Neural crest cell (in vitro differentiated cells): ENCODE data around the gene PSMB10. TPM values are rescaled to one million over a fixed set of nuclear protein-coding genes. Genes with fewer than 3 reads are reported as not detected.
"Not testable (repeated sequence)": the region's sequence is repeated elsewhere in the genome, so short reads cannot be mapped to it uniquely, and the experiment has no call there.

Source experiments
- DNase-seq: peaks from one replicate; pipeline ENCODE4 v3.0.0; 2021; ENCODE audit warnings: low read depth, mixed read lengths, low spot score
- H3K27ac Mint-ChIP-seq: one replicate; pipeline ENCODE4 v1.8.0; 2021; ENCODE audit warnings: mild to moderate bottlenecking, mixed read lengths; ENCODE audit not compliant: unreplicated experiment
- H3K27me3 Mint-ChIP-seq: 2 replicates; pipeline ENCODE4 v1.8.0; 2021; ENCODE audit warnings: low read depth, mild to moderate bottlenecking, mixed read lengths
- H3K36me3 Mint-ChIP-seq: 2 replicates; pipeline ENCODE4 v1.8.0; 2021; ENCODE audit warnings: low read depth, mild to moderate bottlenecking, mixed read lengths
- H3K4me1 Mint-ChIP-seq: 2 replicates; pipeline ENCODE4 v1.8.0; 2021; ENCODE audit warnings: mixed read lengths
- H3K4me3 Mint-ChIP-seq: one replicate; pipeline ENCODE4 v1.8.0; 2021; ENCODE audit warnings: mild to moderate bottlenecking, mixed read lengths
- H3K9me3 Mint-ChIP-seq: 2 replicates; pipeline ENCODE4 v1.8.0; 2021; ENCODE audit warnings: mixed read lengths
- CTCF ChIP-seq: fragments of 200-600 bp; sonication (generic); conservative IDR thresholded peaks from 2 replicates; pipeline ENCODE4 v1.5.0; 2021; ENCODE audit warnings: antibody characterized with exemption, mild to moderate bottlenecking
- total RNA-seq: library from RNA; stranded (reverse); gene quantifications from 2 replicates; pipeline ENCODE4 v1.2.1, GENCODE V29; 2021

PSMB10 gene
- total RNA-seq, 1 donor from 2014 or later = 22.5 TPM

- no peak for TF ChIP-seq CTCF
- no peaks in the 10 kb centered on the region for H3K27me3 Mint-ChIP-seq
- H3K36me3 Mint-ChIP-seq = no peaks in the 10 kb centered on the region
- H3K4me3 Mint-ChIP-seq = no peak overlapping the region
- no peak for DNase-seq
- H3K27ac Mint-ChIP-seq = no peak overlapping the region
- H3K4me1 Mint-ChIP-seq = no peaks in the 10 kb centered on the region
- no peaks in the 10 kb centered on the region for H3K9me3 Mint-ChIP-seq
Observed at GRCh38 chr16:67917852-67918236, 18.8 kb downstream of the PSMB10 start.

- no peak for TF ChIP-seq CTCF
- Mint-ChIP-seq H3K4me3 (no peak overlapping the region), H3K4me1 (no peaks in the 10 kb centered on the region), H3K27me3 (no peaks in the 10 kb centered on the region), H3K36me3 (no peaks in the 10 kb centered on the region), H3K9me3 (no peaks in the 10 kb centered on the region), H3K27ac (no peak overlapping the region)
- DNase-seq = no peak
Observed at GRCh38 chr16:67917140-67917851, 19.4 kb downstream of the PSMB10 start.

GRCh38 chr16:67915831-67916723, 20.6 kb downstream of the PSMB10 start:
- Mint-ChIP-seq H3K4me1 (no peaks in the 10 kb centered on the region), H3K9me3 (no peaks in the 10 kb centered on the region), H3K27ac (no peak overlapping the region), H3K27me3 (no peaks in the 10 kb centered on the region), H3K4me3 (no peak overlapping the region), H3K36me3 (no peaks in the 10 kb centered on the region)
- DNase-seq = no peak
- TF ChIP-seq CTCF = no peak

- not testable (repeated sequence) for H3K4me1 Mint-ChIP-seq
Observed at GRCh38 chr16:67915496-67915769, 21.2 kb downstream of the PSMB10 start.

GRCh38 chr16:67914758-67915495, 21.7 kb downstream of the PSMB10 start:
- Mint-ChIP-seq H3K9me3 (no peaks in the 10 kb centered on the region), H3K4me3 (no peak overlapping the region), H3K4me1 (no peaks in the 10 kb centered on the region), H3K27me3 (no peaks in the 10 kb centered on the region), H3K27ac (no peak overlapping the region), H3K36me3 (no peaks in the 10 kb centered on the region)
- no peak for DNase-seq
- TF ChIP-seq CTCF = no peak

More at GRCh38 chr16:67915496-67915769, 21.2 kb downstream of the PSMB10 start:
- DNase-seq, H3K27ac Mint-ChIP-seq, H3K4me3 Mint-ChIP-seq, H3K27me3 Mint-ChIP-seq, H3K36me3 Mint-ChIP-seq, H3K9me3 Mint-ChIP-seq: not testable (repeated sequence)
